Chondrocyte (in vitro differentiated cells): Measurements from ENCODE around the gene DGKD. TPM values are rescaled to one million over a fixed set of nuclear protein-coding genes. Genes with fewer than 3 reads are reported as not detected.

ENCODE experiments used
- DNase-seq: peaks from one replicate; pipeline ENCODE4 v3.0.0; 2021; ENCODE audit warnings: mixed read lengths, low spot score
- H3K27ac Mint-ChIP-seq: one replicate; pipeline ENCODE4 v1.8.0; 2021; ENCODE audit warnings: mild to moderate bottlenecking, moderate library complexity, mixed read lengths; ENCODE audit not compliant: unreplicated experiment
- H3K27me3 Mint-ChIP-seq: 2 replicates; pipeline ENCODE4 v1.8.0; 2021; ENCODE audit warnings: low read depth, mixed read lengths
- H3K36me3 Mint-ChIP-seq: 2 replicates; pipeline ENCODE4 v1.8.0; 2021; ENCODE audit warnings: low read depth, mixed read lengths
- H3K4me1 Mint-ChIP-seq: 2 replicates; pipeline ENCODE4 v1.8.0; 2021; ENCODE audit warnings: low read depth, mild to moderate bottlenecking, mixed read lengths
- H3K4me3 Mint-ChIP-seq: one replicate; pipeline ENCODE4 v1.8.0; 2021; ENCODE audit warnings: mild to moderate bottlenecking, moderate library complexity, mixed read lengths; ENCODE audit not compliant: unreplicated experiment
- H3K9me3 Mint-ChIP-seq: 2 replicates; pipeline ENCODE4 v1.8.0; 2021; ENCODE audit warnings: low read depth, mixed read lengths
- total RNA-seq: library from RNA; stranded (reverse); gene quantifications from 3 replicates; pipeline ENCODE4 v1.2.1, GENCODE V29; 2021
- TF ChIP-seq, protein P1 (sequence below): fragments of 200-600 bp; sonication (generic); IDR thresholded peaks from 2 replicates; pipeline ENCODE4 v1.5.0; 2021; ENCODE audit warnings: antibody characterized with exemption, mild to moderate bottlenecking, moderate library complexity

Gene DGKD
- total RNA-seq, 1 donor from 2014 or later = 66.3 TPM

DNA sequence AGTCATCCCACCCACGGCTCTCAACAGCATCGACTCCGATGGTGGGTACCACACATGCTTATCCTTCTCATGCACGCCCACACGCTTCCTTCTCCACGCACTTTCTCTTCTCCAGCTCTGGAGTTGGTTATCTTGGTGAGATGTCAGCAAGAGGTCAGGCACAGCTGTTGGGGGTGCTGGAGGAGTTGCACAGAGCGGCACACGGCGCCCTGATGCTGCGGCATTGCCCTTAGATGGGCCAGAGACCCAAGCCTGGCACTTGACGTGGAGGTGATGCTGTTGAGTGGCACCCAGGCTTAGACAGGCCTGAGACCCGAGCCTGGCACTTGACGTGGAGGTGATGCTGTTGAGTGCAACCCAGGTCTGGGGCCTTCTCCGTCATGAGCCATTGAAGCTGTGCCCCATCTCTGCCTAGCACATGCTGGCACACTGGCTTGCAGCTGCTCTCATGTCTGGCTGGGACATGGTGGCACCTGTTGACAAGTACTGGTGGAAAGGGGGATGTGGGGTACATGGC, 83.2 kb downstream of the DGKD start:
- Mint-ChIP-seq H3K4me1 (peaks cover 3% of the 10 kb centered on the region), H3K27me3 (no peaks in the 10 kb centered on the region), H3K9me3 (no peaks in the 10 kb centered on the region), H3K4me3 (no peak overlapping the region), H3K27ac (no peak overlapping the region), H3K36me3 (peaks cover 24% of the 10 kb centered on the region)
- TF ChIP-seq, protein P1, sequence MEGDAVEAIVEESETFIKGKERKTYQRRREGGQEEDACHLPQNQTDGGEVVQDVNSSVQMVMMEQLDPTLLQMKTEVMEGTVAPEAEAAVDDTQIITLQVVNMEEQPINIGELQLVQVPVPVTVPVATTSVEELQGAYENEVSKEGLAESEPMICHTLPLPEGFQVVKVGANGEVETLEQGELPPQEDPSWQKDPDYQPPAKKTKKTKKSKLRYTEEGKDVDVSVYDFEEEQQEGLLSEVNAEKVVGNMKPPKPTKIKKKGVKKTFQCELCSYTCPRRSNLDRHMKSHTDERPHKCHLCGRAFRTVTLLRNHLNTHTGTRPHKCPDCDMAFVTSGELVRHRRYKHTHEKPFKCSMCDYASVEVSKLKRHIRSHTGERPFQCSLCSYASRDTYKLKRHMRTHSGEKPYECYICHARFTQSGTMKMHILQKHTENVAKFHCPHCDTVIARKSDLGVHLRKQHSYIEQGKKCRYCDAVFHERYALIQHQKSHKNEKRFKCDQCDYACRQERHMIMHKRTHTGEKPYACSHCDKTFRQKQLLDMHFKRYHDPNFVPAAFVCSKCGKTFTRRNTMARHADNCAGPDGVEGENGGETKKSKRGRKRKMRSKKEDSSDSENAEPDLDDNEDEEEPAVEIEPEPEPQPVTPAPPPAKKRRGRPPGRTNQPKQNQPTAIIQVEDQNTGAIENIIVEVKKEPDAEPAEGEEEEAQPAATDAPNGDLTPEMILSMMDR = no peak
- DNase-seq = no peak

DNA sequence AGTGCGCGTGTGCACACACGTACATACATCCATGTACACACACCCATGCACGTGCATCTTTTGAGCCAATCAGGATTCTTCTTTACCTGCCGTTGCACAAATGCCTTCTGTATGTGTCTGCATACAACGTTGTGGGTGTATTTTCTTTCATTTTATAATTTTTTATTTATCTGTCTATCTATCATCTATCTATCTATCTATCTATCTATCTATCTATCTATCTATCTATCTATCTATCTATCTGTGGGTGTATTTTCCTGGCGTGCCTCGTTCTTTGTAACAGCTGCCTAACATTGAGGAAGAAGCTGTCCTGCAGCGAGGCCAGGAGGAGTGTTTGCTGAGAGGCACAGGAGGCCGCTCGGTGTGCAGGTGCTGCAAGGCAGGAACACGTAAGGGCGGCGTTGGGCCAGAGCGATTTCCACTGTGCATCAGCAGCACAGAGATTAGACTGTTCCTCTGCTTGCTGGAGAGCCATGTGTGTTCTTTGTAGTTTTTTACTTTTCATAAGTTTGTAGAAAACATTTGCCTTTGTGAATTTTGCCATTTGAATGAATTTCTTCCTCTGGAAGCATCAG, 84.4 kb downstream of the DGKD start:
- no peaks in the 10 kb centered on the region for H3K27me3 Mint-ChIP-seq
- H3K4me1 Mint-ChIP-seq = peaks cover 10% of the 10 kb centered on the region
- TF ChIP-seq, protein P1 = no peak
- no peak overlapping the region for H3K4me3 Mint-ChIP-seq
- H3K9me3 Mint-ChIP-seq = no peaks in the 10 kb centered on the region
- DNase-seq = no peak
- H3K27ac Mint-ChIP-seq = no peak overlapping the region
- peaks cover 29% of the 10 kb centered on the region for H3K36me3 Mint-ChIP-seq

DNA sequence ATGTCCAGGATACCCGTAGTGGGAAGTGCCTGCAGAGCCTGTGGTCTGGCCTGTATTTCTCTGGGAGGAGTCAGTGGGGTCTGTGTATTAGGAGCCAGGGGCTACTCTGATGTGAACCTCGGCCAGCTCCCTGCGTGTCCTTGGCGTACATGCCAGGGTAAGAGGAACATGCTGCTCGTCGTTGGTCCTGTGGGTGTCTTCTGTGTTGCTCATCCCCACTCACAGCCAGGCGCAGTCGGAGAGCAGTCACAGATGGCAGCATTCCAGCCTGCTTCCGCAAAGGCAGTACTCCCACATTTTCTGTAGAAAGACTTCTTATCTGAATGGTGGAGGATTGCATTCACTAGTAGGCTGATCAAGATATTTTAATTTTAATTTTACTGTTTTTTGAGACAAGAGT, 84.9 kb downstream of the DGKD start:
- DNase-seq = peak; percentile 62
- TF ChIP-seq, protein P1 = no peak
- Mint-ChIP-seq H3K9me3 (no peaks in the 10 kb centered on the region), H3K27me3 (no peaks in the 10 kb centered on the region), H3K4me3 (no peak overlapping the region), H3K4me1 (peaks cover 13% of the 10 kb centered on the region), H3K36me3 (peaks cover 29% of the 10 kb centered on the region), H3K27ac (no peak overlapping the region)

DNA sequence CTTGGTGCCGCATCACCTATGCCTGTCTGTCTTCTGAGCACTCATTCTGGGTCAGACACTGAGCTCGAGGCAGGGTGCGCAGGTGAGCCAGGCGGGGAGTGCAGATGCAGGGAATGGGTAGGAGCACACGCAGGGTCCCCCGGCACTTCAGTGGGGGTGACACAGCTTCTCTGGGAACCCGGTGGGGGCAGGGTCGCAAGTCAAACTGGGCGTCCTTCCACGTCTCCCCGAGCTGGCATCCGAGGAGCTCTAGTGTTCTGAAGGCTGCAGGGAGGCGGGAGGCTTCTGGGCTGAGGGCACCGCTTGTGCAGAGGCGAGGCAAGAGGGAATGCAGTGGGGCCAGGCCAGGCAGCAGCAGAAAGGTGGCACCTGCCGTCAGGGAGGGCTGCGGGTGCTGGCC, 86.0 kb downstream of the DGKD start:
- Mint-ChIP-seq H3K4me1 (peaks cover 20% of the 10 kb centered on the region), H3K9me3 (no peaks in the 10 kb centered on the region), H3K27ac (no peak overlapping the region), H3K36me3 (peaks cover 34% of the 10 kb centered on the region), H3K27me3 (no peaks in the 10 kb centered on the region), H3K4me3 (no peak overlapping the region)
- TF ChIP-seq, protein P1 = no peak
- peak; percentile 83 for DNase-seq

DNA sequence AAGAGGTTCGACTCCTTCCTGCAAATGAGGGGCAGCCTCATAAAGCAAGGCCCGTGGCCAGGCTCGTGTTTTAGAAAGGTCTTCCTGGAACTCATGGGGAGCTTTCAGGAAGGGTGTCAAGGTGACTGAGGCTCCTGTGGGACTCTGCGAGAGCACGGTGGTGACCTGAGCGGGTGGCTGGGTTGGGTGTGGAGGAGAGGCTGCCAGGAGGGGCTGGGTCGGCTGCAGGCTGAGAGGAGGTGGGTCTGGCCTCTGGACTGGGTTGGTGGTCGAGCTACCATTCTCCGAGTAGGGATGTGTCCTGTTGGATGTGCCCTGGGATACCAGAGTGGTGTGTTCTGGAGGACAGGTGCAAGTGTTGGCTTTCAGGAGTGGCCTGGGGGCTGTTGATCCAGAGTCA, 86.4 kb downstream of the DGKD start:
- Mint-ChIP-seq H3K4me1 (peaks cover 20% of the 10 kb centered on the region), H3K36me3 (peaks cover 31% of the 10 kb centered on the region), H3K27me3 (no peaks in the 10 kb centered on the region), H3K9me3 (no peaks in the 10 kb centered on the region), H3K27ac (peak overlapping the region; percentile 63), H3K4me3 (no peak overlapping the region)
- TF ChIP-seq, protein P1 = no peak
- DNase-seq = peak; percentile 79
